Transverse colon (tissue), 4 donors: ENCODE results near the gene ZNF580. TPM values are rescaled to one million over a fixed set of nuclear protein-coding genes. Genes with fewer than 3 reads are reported as not detected.
A peak's percentile ranks its signal among the peaks of the same experiment; 100 is the strongest.

Experiments used
- DNase-seq: peaks from one replicate; pipeline ENCODE4 v3.0.0-alpha.2; 2019
- H3K27ac ChIP-seq, 4 donors: fragments of 200-600 bp; sonication (generic); 2 replicates each; pipeline ENCODE4 v1.5.1; 2016 to 2018; ENCODE audit warnings: inconsistent platforms in 4 of 4
- H3K27me3 ChIP-seq: fragments of 200-600 bp; sonication (generic); 2 replicates; pipeline ENCODE4 v1.5.1; 2017; ENCODE audit warnings: inconsistent platforms
- H3K36me3 ChIP-seq, 4 donors: fragments of 200-600 bp; sonication (generic); 2 replicates each; pipeline ENCODE4 v1.5.1; 2017 to 2019; ENCODE audit warnings: inconsistent platforms in 4 of 4
- H3K4me1 ChIP-seq, 4 donors: fragments of 200-600 bp; sonication (generic); 2 replicates each; pipeline ENCODE4 v1.5.1; 2017 to 2020; ENCODE audit warnings: inconsistent platforms in 4 of 4
- H3K4me3 ChIP-seq, 4 donors: fragments of 200-600 bp; sonication (generic); 1 replicate in 1 of 4; 2 replicates in 3 of 4; pipeline versions ENCODE4 v1.5.1 to v1.6.1; 2017 to 2019; ENCODE audit warnings: inconsistent platforms in 4 of 4
- H3K9me3 ChIP-seq, 2 donors: fragments of 200-600 bp; sonication (generic); 2 replicates each; pipeline ENCODE4 v1.5.1; 2017 to 2019; ENCODE audit warnings: inconsistent platforms in 2 of 2
- CTCF ChIP-seq, 5 experiments: fragments of 200-600 bp in 3 of 5; fragments of 450-650 bp in 2 of 5; sonication (generic) in 3 of 5; IDR thresholded peaks; 1 replicate in 2 of 5; 2 replicates in 3 of 5; pipeline ENCODE4 v1.5.1; 2016 to 2017; ENCODE audit warnings: antibody characterized with exemption in 5 of 5, inconsistent platforms in 3 of 5, mild to moderate bottlenecking in 2 of 5, moderate library complexity in 1 of 5
- EP300 ChIP-seq: sonication (generic); formaldehyde crosslinking; IDR thresholded peaks from one replicate; pipeline ENCODE4 v1.6.1; 2017; ENCODE audit warnings: antibody characterized with exemption, low read depth
- POLR2A ChIP-seq: fragments of 450-650 bp; IDR thresholded peaks from one replicate; pipeline ENCODE4 v1.6.1; 2016; ENCODE audit warnings: antibody characterized with exemption, mild to moderate bottlenecking, moderate library complexity
- POLR2AphosphoS5 ChIP-seq, 3 donors: sonication (generic); formaldehyde crosslinking; IDR thresholded peaks; one replicate each; pipeline ENCODE4 v1.6.1; 2016; ENCODE audit warnings: antibody characterized with exemption in 3 of 3
- WGBS, 2 donors: methylation state at CpG; one replicate each; pipeline ENCODE4 v1.1.5; 2018; ENCODE audit warnings: low coverage in 1 of 2; 5-methylcytosine and 5-hydroxymethylcytosine counted together
- in situ Hi-C, 4 donors: fragments of 200-750 bp; cut with MboI; loops; one replicate each; pipeline versions ENCODE4 v1.15.0 to v1.15.1; 2017; ENCODE audit warnings: low sequenced_read_pairs in 3 of 4, low pct_ligation_motif_present in 1 of 4, low pct_unique_long_range_greater_than_20kb in 1 of 4
- intact Hi-C: fragments of 100-400 bp; cut with DNase I; formaldehyde crosslinking; loops from one replicate; pipeline ENCODE4 v1.15.1; 2023; ENCODE audit warnings: low total_unique reads
- total RNA-seq, 4 donors: library from RNA; depleted of rRNA; stranded (reverse); fragments of >200 nt; gene quantifications; one replicate each; pipeline ENCODE4 v1.1.0, GENCODE V29; 2016

The ZNF580 gene
- total RNA-seq, 4 donors from 2014 or later, result 15.2 to 154 (median 25.7) TPM

- Histone ChIP-seq H3K36me3 (peaks cover 0 to 27% (median 11%) of the 10 kb centered on the region in 4 donors), H3K27me3 (no peaks in the 10 kb centered on the region), H3K9me3 (no peaks in the 10 kb centered on the region), H3K27ac (peak overlapping the region in 1 of 4 donors; percentile 95), H3K4me1 (peaks cover 22 to 40% (median 30%) of the 10 kb centered on the region in 4 donors), H3K4me3 (no peak overlapping the region)
- WGBS, 2 donors, result 81 to 83% methylated on average over 2 to 9 of the region's 9 CpGs
- no peak for DNase-seq
- in situ Hi-C loops (no loop called here), intact Hi-C loops (no loop called here)
- TF ChIP-seq CTCF (IDR thresholded peaks at IDR 0.05), result no peak
- no peak for TF ChIP-seq POLR2AphosphoS5 (IDR thresholded peaks at IDR 0.05)
- TF ChIP-seq POLR2A, result no peak
- no peak for TF ChIP-seq EP300
These were observed 32.7 kb downstream of the ZNF580 start for GRCh38 chr19:55673465-55673864.

GRCh38 chr19:55673889-55674288 is 33.1 kb downstream of the ZNF580 start:
- no peak for TF ChIP-seq CTCF (IDR thresholded peaks at IDR 0.05)
- no peak for TF ChIP-seq EP300
- TF ChIP-seq POLR2A, result no peak
- TF ChIP-seq POLR2AphosphoS5 (IDR thresholded peaks at IDR 0.05), result no peak
- no peaks in the 10 kb centered on the region for H3K9me3 ChIP-seq
- intact Hi-C loops (no loop called here), in situ Hi-C loops (no loop called here)
- H3K4me1 ChIP-seq, result peaks cover 22 to 43% (median 32%) of the 10 kb centered on the region in 4 donors
- H3K27ac ChIP-seq, result peak overlapping the region in 3 of 4 donors; percentile 95 to 99 (median 95)
- no peak for DNase-seq
- no peak overlapping the region for H3K4me3 ChIP-seq
- H3K36me3 ChIP-seq, result peaks cover 0 to 27% (median 10%) of the 10 kb centered on the region in 4 donors
- no peaks in the 10 kb centered on the region for H3K27me3 ChIP-seq
- WGBS, 2 donors, result 71% methylated on average over 15 of the region's 15 CpGs; no CpG with 5 or more reads in 1 of the 2 donors

- no peaks in the 10 kb centered on the region for H3K9me3 ChIP-seq
- H3K4me1 ChIP-seq, result peaks cover 22 to 49% (median 34%) of the 10 kb centered on the region in 4 donors
- peak overlapping the region; percentile 92 to 99 (median 95) for H3K27ac ChIP-seq
- no peaks in the 10 kb centered on the region for H3K27me3 ChIP-seq
- TF ChIP-seq CTCF (IDR thresholded peaks at IDR 0.05) (no peak), POLR2A (no peak), EP300 (no peak), POLR2AphosphoS5 (IDR thresholded peaks at IDR 0.05) (no peak)
- intact Hi-C loops, result no loop called here
- H3K4me3 ChIP-seq, result peak overlapping the region; percentile 46 to 100 (median 82)
- in situ Hi-C loops, result no loop called here
- 20 to 40% methylated on average over 1 to 17 of the region's 17 CpGs for WGBS, 2 donors
- no peak for DNase-seq
- H3K36me3 ChIP-seq, result peaks cover 0 to 27% (median 11%) of the 10 kb centered on the region in 4 donors
These were observed 33.6 kb downstream of the ZNF580 start for GRCh38 chr19:55674459-55674840.

GRCh38 chr19:55674841-55675660 is 34.2 kb downstream of the ZNF580 start, which contains the start of gene EPN1:
TSS of gene EPN1 (plus strand) at chr19:55675226. CDS start at chr19:55678628, 3,402 bp downstream.
- TF ChIP-seq CTCF (IDR thresholded peaks at IDR 0.05) (no peak), POLR2AphosphoS5 (IDR thresholded peaks at IDR 0.05) (peak; percentile 54 to 86 (median 81)), POLR2A (peak; percentile 51), EP300 (no peak)
- intact Hi-C loops (no loop called here), in situ Hi-C loops (no loop called here)
- Histone ChIP-seq H3K4me3 (peak within 1 kb of the TSS; percentile 65 to 100 (median 86)), H3K27me3 (no peaks in the 10 kb centered on the region), H3K4me1 (peaks cover 22 to 55% (median 35%) of the 10 kb centered on the region in 4 donors), H3K36me3 (peaks cover 0 to 21% (median 9%) of the 10 kb centered on the region in 4 donors), H3K27ac (peak within 1 kb of the TSS; percentile 92 to 99 (median 95)), H3K9me3 (no peaks in the 10 kb centered on the region)
- DNase-seq, result peak; percentile 98
- 1% methylated on average over 56 of the region's 101 CpGs; no CpG with 5 or more reads in 1 of the 2 donors for WGBS, 2 donors
